Measurements from ENCODE around the gene RFX4. TPM values are rescaled to one million over a fixed set of nuclear protein-coding genes. Genes with fewer than 3 reads are reported as not detected.
"Not testable (repeated sequence)": the region's sequence is repeated elsewhere in the genome, so short reads cannot be mapped to it uniquely, and the experiment has no call there.

RFX4 gene
- total and polyA plus RNA-seq, 2 of the 13 experiments (the other 11 are each of a cell fraction or from before 2014, with no cell fraction given) = not detected

- TF ChIP-seq ZMAT5 (CRISPR knock-in tag; IDR thresholded peaks at IDR 0.05; ENCODE audit: borderline replicate concordance, low read depth) (no peak), ZFP36 (IDR thresholded peaks at IDR 0.05; ENCODE audit: borderline replicate concordance, low read depth, low read length, partially characterized antibody) (no peak), ZKSCAN1 (IDR thresholded peaks at IDR 0.05; ENCODE audit: low read length) (no peak), SNAI1 (CRISPR knock-in tag; IDR thresholded peaks at IDR 0.05; ENCODE audit: borderline replicate concordance) (no peak), FLYWCH1 (CRISPR knock-in tag; IDR thresholded peaks at IDR 0.05) (no peak), ZFYVE20 (CRISPR knock-in tag; IDR thresholded peaks at IDR 0.05; ENCODE audit: borderline replicate concordance, low read depth) (no peak)
Measured at GRCh38 chr12:106724934-106725333, 142.1 kb downstream of the RFX4 start (continued).

- WGBS (ENCODE audit: low lambda C conversion rate) = 52% methylated on average over 5 of the region's 5 CpGs
- FAIRE-seq = not testable (repeated sequence)
Measured at GRCh38 chr12:106726603-106727202, 143.9 kb downstream of the RFX4 start.

More at GRCh38 chr12:106726603-106727202, 143.9 kb downstream of the RFX4 start:
- ATAC-seq; H3K36me3 ChIP-seq (replicated peaks in 1 of 2; ENCODE audit: control insufficient read depth in 1 of 2, insufficient read depth in 2 of 2, low read length in 2 of 2); H3K9ac ChIP-seq (ENCODE audit: insufficient read depth, low read depth, low read length); H3K4me1 ChIP-seq (ENCODE audit: insufficient read depth, low read length); POLR2A ChIA-PET; H3K4me3 ChIP-seq (replicated peaks in 1 of 3; ENCODE audit: insufficient read depth in 1 of 3, low read depth in 2 of 3, low read length in 3 of 3); BruUV-seq (replicated peaks); H3K9me3 ChIP-seq (ENCODE audit: low read length); H3K79me2 ChIP-seq (ENCODE audit: insufficient read depth, low read length); H4K20me1 ChIP-seq (ENCODE audit: insufficient read depth, low read length); in situ Hi-C loops (cut with HindIII; ENCODE audit: extremely low pct_ligation_motif_present, low pct_unique_long_range_greater_than_20kb); H3K4me2 ChIP-seq (ENCODE audit: low read depth, low read length); CTCF ChIA-PET (ENCODE audit: low intra/inter-chr PET ratio, low total read pairs); H3K27ac ChIP-seq (ENCODE audit: extremely low read length, insufficient read depth, low read length); H2AFZ ChIP-seq (ENCODE audit: low read length); DNase-seq (ENCODE audit: low spot score); intact Hi-C loops (cut with micrococcal nuclease; ENCODE audit: unreplicated experiment): not testable (repeated sequence)
- H3K27me3 ChIP-seq (ENCODE audit: control insufficient read depth in 1 of 2, insufficient read depth in 2 of 2, low read length in 2 of 2) = peaks cover 0 to 12% of the 10 kb centered on the region in 2 experiments; a peak in 2 of 5 replicates
